Measurements from ENCODE around the gene MZF1.
"Not testable (repeated sequence)": the region's sequence is repeated elsewhere in the genome, so short reads cannot be mapped to it uniquely, and the experiment has no call there.

GRCh38 chr19:58539169-58539559, 34.0 kb downstream of the MZF1 start:
- not testable (repeated sequence) for TF ChIP-seq CTCF (conservative IDR thresholded peaks at IDR 0.05; ENCODE audit: low read depth in 2 of 2); EZH2 (IDR thresholded peaks at IDR 0.05; ENCODE audit: low read depth, unreplicated experiment); REST (IDR thresholded peaks at IDR 0.05; ENCODE audit: unreplicated experiment); EZH2phosphoT487 (IDR thresholded peaks at IDR 0.05; ENCODE audit: unreplicated experiment); NANOG (IDR thresholded peaks at IDR 0.05; ENCODE audit: borderline replicate concordance); POLR2AphosphoS5 (IDR thresholded peaks at IDR 0.05; ENCODE audit: low read depth); ZNF462 (CRISPR knock-in tag; IDR thresholded peaks at IDR 0.05); JUNB (IDR thresholded peaks at IDR 0.05; ENCODE audit: unreplicated experiment); CREB1 (CRISPR knock-in tag; IDR thresholded peaks at IDR 0.05; ENCODE audit: low read depth); ETS1 (IDR thresholded peaks at IDR 0.05); ZNF331 (CRISPR knock-in tag; IDR thresholded peaks at IDR 0.05; ENCODE audit: low read depth); ZNF114 (CRISPR knock-in tag; IDR thresholded peaks at IDR 0.05); STAT1 (IDR thresholded peaks at IDR 0.05; ENCODE audit: unreplicated experiment)
